Measurements from ENCODE around the gene VTI1A.

DNA sequence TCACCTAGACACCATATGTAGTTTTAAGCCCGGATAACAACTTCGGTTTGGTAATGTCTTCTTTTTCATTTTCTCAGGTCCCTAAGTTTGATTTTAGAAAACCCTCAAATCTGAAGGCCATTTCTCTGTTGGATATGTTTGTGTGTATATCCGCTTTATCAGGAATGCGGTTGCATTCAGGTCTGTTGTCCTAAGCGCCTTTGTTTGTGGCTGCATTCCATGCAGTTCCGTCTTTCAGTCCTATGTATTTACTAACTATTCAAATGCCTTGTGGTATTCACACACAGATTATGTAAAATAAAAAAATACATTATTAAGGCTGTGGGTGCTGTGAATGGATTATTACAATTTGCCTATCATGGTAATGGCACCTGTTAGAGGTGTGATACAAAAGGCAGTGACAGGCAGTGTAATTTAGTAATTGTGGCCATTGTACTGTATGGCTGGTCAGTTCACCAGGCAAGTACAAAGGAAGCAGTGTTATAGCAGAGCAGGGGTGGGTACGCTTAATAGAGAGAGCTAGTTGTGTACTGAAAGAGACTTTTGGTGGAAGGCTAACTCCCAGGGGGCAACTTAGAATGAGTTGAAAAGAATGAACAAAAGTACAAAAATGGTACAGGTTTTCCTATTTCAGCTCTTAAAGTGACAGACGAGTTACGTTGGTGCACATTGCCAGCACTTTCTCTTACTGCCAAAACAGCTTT is 136.4 kb downstream of the VTI1A start:
- TF ChIP-seq CTCF (IDR thresholded peaks at IDR 0.05) (no peak), POLR2A (IDR thresholded peaks at IDR 0.05) (no peak)

Measured in uterus (tissue), 2 donors.